Activated CD4-positive, CD25-positive, alpha-beta regulatory T cell treated with anti-CD3 and anti-CD28 coated beads, Interleukin-2, amount 50 U/mL, for 16 hours (primary cell): ENCODE data around the gene TLK1.
"Not testable (repeated sequence)": the region's sequence is repeated elsewhere in the genome, so short reads cannot be mapped to it uniquely, and the experiment has no call there.

Experiments
- DNase-seq: peaks from one replicate; pipeline ENCODE4 v3.0.0-alpha.2; 2020; ENCODE audit warnings: low read depth, low spot score

The TLK1 gene

DNA sequence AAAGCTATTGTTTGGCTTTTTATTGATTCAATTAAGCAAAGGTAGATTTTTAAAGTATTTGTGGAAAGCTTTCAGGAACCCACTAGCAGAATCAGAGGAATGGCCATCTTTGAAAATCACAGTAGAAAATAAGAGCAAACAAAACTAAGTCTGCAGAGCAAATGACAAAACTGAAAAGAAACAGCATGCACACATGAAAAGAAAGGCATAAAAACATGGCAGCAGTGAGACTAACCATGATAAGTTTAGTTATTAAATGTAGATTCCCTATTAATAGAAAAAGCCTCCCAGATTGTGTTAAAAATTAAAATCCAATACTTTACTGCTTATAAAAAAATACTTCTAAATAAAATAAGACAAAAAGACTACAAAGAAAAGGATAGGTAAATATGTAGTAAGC, 9.1 kb upstream of the TLK1 start:
- no peak for DNase-seq

DNA sequence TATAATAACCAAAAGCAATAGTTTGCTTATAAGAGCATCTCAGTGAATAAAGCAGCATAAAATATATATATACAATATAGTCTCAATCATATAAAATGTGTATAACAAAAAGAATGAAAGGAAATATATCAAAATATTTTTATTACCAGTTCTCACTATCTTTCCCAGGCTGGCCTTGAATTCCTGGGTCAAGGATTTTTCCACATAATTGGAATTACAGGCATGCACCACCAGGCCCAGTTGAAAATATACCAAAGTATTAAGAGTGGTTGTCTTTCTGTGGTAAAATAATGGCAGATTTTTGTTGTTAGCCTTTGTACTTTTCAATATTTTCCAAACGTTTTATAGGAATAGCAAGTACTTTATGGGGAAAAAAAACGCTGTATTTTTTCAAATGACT, 8.6 kb upstream of the TLK1 start:
- DNase-seq: no peak

DNA sequence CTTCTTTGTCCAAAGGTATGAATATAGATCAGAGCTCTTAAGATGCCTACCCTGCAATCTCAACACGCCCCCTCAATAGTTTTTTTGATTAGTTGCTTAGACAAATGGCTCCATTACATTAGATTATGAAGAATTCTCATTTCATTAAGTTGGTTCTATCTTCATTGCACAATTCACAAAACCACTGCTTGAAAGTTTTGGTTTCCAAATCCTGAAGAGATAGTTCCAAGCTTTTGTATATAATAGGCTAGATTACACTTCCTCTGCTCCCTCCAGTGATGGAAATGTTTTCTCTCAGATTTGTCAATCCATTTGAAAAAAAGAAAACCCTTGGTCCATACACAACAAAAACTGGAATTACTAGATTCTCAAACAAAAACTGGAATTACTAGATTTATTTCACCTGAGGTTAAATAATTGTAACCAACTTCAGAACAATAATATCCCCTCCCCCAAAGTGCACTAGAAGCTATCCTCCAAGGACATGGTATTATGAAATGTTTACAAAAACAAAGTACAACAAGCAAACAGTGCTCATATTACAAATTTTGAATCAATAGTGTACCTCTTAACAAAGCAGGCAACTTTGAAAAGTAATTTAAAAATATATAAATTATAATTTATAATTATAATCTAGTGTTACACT, 6.8 kb upstream of the TLK1 start:
- DNase-seq: no peak

DNA sequence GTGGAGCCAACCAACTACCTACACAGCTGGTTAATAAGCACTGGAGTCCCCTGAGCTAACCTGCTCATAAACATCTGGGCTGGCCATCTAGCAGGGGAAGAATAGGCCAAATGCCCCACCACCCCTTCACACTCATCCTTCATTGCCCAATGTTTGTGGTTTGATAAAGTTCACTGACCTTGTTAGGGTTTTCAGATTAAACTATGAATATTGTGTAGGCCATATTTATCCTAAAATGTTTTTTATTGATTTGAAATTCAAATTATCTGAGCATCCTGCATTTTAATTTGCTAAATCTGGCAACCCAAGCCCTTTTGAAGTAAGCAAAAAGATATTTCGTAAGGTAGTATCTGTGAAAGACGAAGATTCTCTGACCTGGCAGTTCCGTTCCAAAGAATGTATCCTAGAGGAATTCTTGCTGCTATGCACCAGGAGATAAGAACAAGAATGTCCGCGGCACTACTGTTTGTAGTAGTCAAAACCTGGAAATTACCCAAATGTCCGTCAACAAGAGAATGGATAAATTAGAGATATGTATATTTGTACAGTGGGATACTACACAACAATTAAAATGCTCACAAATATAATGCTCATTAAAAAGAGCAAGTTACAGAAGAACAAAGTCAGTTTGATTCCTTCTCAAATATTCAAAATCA, 5.8 kb upstream of the TLK1 start:
- DNase-seq: no peak

GRCh38 chr2:171165967-171166327, 5.3 kb upstream of the TLK1 start:
- no peak for DNase-seq

DNA sequence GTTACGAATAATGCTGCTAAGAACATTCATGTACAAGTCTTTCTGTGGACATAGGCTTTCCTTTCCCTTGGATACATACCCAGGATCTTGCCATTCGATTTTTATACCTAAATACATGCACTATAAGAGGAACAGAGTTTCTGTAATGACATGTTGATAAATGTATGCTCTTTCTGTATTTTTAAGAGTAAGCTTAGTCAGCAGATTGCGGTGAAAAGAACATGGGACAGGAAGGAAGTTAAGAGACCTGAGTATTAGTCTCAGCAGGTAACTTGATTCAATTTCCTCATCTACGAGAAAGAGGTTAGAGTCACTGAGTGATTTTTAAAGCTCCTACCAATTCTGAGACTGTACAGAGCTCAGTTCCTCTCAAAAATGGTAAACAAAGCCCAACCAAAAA, 2.6 kb upstream of the TLK1 start:
- DNase-seq: no peak

DNA sequence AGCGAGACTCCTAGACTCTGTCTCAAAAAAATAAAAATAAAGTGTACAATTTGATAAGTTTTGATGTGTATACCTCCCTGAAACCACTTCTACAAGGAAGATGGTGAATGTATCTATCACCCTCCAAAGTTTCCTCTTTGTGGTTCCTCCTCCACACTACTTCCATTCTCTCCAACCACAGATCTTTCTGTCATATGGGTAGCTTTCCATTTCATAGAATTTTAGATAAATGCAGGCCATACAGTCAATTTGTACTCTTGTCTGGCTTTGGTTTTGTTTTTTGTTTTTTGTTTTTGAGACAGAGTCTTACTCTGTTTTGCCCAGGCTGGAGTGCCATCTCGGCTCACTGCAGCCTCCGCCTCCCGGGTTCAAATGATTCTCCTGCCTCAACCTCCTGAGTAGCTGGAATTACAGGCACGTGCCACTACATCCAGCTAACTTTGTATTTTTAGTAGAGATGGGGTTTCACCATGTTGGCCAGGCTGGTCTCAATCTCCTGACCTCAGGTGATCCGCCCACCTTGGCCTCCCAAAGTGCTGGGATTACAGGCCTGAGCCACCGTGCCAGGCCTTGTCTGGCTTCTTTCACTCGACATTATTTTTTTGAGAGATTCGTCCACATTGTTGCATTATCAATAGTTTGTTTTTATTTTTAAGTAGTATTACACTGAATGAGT, 2.0 kb upstream of the TLK1 start:
- DNase-seq: not testable (repeated sequence)

GRCh38 chr2:171160956-171161740, 455 bp upstream of the TLK1 start:
- DNase-seq: peak; percentile 17

DNA sequence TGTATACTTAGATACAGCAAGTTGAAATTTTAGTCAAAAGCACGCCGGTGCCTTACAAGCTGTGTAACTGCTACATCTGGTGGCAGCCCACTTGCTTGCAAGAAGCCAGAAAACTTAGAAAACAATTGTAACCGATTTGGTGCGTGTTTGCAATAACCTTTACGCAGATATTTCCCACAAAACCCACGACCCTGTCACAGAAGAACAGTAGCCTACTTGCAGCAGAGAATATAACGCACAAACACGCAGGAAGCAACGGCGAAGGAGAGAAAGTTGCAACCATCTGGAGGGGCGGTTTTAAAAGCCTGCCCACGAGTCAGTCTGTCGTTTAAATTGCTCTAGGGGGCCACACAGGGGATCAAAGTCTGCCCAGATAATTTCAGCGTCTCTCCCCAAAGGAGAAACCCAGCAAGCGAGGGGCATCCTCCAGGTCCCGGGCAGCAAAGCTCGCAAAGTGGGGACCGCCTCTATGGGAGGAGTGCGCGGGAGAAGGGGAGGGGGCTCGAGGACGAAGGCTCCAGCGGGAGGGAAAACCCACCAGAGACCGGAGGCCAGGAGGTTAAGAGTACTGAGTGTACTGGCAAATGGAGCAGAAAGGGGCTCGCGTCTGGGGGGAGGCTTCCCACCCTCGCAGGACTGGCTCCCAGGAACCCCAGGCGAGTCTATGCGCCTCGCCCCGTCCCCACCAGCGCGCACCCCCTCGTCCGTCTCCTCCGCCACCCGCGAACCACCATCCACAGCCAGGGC, 1.1 kb downstream of the TLK1 start:
- DNase-seq: peak; percentile 21

GRCh38 chr2:171158790-171159371, 1.8 kb downstream of the TLK1 start:
- no peak for DNase-seq

GRCh38 chr2:171158036-171158789, 2.5 kb downstream of the TLK1 start:
- DNase-seq: no peak

GRCh38 chr2:171157109-171157500, 3.6 kb downstream of the TLK1 start:
- no peak for DNase-seq

GRCh38 chr2:171154348-171154747, 6.3 kb downstream of the TLK1 start:
- no peak for DNase-seq

DNA sequence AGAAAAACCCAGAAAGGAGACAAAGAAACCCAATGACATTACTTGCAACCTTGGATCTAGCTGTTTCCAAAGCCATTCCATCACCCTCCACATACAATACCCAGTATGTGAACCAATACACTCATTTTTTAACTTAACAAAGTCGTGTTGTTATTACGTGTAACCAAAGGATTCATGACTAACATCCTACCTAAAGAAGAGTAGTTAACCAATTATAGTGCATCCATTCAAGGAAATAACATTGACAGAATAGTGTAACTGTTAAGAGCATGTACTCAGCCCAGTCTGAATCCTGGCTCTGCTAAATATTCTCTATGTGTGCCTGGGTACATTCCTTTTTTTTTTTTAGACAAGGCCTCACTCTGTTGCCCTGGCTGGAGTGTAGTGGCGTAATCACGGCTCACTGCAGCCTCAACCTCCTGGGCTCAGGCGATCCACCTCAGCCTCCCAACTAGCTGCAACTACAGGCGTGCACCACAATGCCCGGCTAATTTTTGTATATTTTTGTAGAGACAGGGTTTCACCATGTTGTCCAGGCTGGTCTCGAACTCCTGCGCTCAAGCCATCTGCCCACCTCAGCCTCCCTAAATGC, 9.9 kb downstream of the TLK1 start:
- no peak for DNase-seq

DNA sequence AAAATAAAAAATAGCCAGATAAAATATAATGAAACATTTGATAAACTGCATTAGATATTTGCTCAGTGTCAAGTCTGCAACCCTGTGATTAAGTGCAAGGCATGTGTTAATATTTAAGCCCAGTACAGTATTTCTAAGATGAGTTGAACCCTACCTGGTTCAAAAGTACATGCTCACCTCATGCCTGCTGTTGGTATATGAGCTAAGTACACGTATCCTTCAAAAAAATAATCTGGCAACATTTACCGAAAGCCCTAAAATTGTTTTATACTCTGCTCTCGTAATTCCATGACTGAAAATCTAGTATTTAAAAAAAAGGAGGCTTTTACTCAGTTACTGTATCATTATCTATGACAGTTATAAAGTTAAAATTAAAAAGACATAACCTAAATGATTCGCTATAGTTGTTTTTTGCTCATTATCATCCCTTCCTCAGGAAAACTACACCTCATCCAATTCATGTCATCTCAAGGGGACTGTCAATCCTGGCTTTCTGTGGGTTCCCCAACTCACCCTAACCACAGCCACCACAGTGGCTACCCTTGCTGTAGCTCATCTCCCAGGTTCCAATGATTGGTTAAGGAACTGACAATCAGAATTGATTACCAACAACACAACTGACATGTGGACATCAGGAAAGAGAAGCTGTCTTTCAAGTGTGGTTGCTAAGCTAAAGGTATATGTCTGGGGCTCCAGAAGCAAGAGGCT, 10.6 kb downstream of the TLK1 start:
- no peak for DNase-seq

- DNase-seq: no peak
Measured at GRCh38 chr2:171149171-171149938, 11.3 kb downstream of the TLK1 start.

DNA sequence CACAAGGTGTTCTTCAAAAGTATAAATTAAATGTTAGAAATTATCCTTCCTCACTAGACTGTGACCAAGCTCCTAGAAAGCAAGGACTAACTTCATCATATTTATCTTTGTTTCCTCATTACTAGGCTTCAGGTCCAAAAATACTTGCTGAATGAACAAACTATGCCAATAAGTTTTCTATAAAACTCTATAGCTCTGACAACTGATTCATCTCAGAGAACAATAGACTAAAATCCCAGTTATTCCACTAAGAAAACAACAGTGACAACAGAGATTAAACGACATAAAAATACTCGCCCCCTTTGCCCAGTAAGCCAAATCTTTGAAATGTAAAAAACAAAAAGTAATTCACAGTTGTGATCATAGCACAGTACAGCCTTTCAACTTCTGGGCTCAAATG, 13.6 kb downstream of the TLK1 start:
- no peak for DNase-seq

DNA sequence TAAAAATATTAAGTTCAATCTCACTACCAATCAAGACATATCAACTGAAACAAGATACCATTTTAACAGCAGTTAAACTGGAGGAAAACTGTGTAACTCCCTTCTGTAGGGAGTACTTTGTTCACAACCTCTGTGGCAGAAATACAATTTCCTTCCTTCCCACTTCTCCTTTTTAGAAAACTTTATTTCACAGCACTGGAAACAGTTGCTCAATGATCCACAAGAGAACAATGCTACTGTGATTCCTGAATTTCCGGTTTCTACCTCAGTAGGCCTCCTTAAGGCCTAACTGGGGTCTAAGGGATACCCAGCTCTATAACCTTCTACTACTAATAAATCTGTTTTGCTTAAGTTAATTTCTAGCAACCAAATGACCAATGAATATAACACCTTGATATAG, 14.1 kb downstream of the TLK1 start:
- DNase-seq: no peak

DNA sequence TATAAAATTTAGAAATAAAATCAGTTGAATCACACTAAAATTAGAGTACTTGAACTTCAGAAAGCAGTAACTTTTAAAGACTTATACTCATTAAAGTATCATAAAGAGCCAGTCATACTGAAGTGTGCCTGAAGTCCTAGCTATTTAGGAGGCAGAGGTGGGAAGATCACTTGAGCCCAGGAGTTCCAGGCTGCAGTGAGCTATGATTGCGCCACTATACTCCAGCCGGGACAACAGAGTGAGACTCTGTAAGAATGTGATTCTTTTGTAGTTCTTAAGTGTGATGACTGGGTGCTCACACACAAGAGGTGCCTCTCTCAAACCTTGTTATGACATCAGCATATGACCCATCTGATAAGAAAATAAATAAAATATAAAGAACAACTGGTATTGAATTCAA, 14.6 kb downstream of the TLK1 start:
- no peak for DNase-seq
